Measurements from ENCODE around the gene BEX3.
"Not testable (repeated sequence)": the region's sequence is repeated elsewhere in the genome, so short reads cannot be mapped to it uniquely, and the experiment has no call there.

The BEX3 gene

DNA sequence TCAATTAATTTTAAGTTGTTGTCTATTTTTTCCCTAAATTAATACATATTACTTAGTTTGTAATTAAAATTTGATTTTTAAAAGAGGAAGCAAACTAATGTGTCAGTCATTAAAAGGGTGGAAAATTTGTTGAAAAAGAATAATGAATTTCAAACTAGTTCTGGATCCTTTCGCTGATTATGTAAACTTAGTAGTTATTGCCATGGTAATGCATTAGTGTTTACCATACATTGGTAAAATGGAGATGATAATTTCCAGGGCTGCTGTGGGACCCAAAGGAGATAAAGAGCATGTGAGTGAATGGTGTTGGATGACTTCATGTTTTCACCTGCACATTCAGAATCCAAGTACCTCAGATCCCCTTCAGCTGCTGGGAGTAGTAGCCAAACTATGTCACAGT lies 6.5 kb downstream of the BEX3 start:
- DNase-seq (ENCODE audit: low read depth in 2 of 2), result no peak

DNA sequence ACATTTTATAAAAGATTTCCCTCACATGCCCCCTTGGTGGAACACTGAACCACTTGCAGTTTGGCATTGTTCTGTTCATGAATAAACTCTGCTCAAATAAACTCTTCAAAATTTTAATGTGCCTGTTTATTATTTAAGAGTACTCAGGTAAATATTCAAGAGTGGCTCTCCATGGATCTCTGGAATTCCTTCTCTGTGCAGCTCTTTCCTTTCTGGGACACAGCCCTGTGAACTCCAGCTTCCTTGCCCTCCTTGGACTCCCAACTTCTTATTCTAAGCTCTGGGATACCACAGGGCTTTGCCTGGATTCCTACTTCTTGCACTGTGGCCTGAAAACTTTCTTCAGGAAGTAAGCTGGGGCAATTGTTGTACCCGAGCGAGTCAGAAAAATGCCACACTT lies 8.3 kb downstream of the BEX3 start:
- DNase-seq (ENCODE audit: low read depth in 2 of 2), result no peak

DNA sequence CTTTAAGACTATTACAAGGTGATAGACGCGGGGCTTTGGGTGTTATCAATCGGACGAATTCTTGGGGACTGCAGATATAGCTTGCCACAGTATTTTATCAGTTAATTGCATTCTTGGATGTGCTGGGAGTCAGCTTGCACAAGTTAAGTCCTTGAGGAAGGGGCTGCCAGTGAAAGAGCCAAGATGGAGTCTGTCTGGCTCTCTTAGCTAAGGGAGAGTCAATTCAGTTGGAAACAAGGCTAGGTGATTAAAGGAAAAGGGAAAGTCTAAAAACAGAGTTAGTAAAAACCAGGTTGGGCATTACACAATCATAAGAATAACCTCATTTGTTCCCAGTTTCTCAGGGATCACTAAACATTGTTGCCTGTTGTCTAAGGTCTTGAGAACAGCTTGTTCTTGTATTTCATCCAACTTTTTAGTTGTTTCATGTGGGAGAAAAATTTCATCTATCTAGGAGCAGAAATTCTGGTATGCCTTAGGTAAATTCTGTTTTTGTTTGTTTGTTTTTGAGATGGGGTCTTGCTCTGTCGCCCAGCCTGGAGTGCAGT lies 9.0 kb downstream of the BEX3 start:
- not testable (repeated sequence) for DNase-seq (ENCODE audit: low read depth in 2 of 2)

DNA sequence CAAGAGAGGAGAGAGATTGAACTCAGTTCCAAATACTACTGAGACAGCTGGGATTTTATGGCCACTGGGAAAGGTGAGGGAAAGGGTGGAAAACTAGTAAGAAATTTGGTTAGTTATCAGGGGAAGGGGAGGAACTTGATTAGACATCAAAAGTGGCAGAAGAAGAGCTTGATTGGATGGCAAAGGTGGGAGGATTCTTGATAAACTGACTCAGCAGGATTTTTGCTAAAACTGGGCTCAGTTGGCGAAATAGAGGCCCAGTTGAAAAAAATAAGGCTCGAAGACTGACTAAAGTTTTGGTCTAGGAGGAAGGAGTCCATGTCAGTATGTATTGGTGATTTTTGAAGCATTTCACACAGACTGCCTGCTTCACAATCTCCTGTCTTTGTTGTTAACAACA lies 10.0 kb downstream of the BEX3 start:
- DNase-seq (ENCODE audit: low read depth in 2 of 2), result no peak

DNA sequence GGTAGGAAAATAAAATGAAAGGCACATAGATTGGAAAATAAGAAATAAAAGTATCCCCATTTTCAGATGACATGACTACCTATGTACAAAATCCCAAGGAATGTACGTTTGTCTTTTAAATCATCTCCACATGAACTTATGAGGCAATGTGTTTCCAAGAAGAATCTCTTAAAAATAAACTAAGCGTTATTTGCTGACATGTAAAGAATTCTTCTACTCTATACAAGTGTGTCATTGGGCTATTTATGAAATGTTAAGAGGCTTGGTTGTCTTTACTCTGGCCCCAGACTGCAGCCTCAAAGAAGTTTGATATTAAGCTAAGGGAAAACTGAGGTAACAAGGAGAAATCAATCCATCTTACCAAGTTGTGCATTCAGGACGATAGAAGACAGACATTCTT lies 17.1 kb downstream of the BEX3 start:
- DNase-seq (ENCODE audit: low read depth in 2 of 2), result no peak

DNA sequence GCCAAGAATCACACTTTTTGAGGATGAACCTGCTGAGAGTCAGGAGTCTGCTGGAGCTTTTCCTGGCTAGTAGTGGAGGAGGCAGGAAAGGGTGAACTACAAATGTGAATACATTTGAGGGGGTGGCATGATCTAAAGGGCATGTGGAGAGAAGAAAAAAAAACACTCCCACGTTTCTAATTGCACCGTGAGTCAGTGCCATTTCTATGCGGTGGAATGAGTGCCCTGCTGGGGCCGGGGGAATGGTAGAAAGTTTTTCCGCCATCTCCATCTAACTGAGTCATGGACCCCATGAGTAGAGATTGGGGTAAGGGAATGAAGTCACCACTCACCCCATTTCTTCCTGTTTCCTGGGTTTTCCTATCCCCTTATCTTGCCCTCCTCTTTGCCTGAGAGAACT lies 19.8 kb downstream of the BEX3 start:
- no peak for DNase-seq (ENCODE audit: low read depth in 2 of 2)

DNA sequence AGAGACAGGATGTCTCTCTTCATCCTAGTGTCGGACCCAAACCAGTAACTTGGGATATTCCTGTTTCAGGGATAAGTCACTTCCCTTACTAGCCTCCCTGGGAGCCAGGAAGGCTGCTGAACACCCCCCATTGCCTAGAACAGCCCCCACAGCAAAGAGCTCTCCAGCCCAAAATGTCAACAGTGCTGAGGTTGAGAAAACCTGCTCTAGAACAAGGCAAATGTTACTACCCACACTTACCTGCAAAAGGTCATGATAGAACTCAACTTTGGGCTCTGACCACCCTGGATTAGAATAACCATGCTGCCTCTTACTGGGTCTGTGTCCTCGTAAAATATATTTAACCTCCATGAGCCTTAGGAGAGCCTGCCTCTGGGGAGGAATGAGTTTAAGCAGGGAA lies 20.3 kb downstream of the BEX3 start:
- DNase-seq (ENCODE audit: low read depth in 2 of 2), result no peak

DNA sequence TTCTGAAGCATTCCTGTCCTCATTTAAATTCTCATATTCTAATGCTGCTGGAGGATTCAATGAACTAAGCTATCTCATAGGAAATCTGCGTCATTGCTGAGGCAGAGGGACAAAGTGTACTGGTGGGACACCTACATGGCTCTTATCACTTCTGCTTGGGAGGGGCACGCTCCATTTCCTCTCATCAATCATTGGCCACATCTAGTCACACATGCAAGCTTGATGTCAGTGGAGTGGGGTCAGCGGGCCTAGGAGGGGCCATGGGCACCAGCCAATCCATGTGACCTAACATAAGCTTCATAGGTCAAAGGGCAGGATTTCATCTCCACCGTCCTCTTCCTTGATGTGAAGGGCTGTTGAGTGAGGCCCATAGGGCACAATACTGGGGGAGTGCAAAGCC lies 21.4 kb downstream of the BEX3 start:
- DNase-seq (ENCODE audit: low read depth in 2 of 2), result no peak

DNA sequence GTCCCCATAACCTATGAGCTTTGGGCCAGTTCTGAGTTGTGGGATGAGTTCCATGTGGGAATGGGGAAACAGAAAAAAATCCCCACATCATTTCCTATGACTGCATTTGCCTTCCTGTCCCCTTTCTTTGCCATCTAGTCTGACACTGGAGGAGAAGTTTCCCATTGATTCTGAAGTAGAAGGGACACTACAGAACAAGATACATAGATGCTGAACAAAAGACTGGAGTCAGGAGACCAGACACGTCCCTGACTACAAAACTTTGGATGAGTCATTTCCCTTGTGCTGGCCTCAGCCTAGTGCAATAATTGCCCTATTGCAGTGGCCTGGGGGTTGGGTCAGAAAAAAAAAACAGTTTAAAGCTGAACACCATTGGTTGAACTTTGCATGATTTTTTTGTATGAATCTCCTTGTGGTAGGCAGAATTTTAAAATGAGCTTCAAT lies 22.1 kb downstream of the BEX3 start:
- no peak for DNase-seq (ENCODE audit: low read depth in 2 of 2)

DNA sequence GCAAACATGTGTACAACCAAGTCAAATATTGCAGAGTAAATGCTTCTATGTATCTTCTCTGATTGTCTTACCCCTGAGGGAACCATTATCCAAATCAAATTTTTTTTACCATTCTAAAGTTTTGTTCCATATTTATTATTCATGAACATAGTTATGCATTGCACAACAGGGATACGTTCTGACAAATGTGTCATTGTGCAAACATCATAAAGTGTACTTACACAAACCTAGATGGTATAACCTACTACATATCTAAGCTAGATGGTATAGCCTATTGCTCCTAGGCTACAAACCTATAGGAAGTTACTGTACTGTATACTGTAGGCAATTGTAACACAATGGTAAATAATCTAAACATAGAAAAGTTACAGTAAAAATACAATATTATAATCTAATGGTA lies 23.4 kb downstream of the BEX3 start:
- DNase-seq (ENCODE audit: low read depth in 2 of 2), result no peak

DNA sequence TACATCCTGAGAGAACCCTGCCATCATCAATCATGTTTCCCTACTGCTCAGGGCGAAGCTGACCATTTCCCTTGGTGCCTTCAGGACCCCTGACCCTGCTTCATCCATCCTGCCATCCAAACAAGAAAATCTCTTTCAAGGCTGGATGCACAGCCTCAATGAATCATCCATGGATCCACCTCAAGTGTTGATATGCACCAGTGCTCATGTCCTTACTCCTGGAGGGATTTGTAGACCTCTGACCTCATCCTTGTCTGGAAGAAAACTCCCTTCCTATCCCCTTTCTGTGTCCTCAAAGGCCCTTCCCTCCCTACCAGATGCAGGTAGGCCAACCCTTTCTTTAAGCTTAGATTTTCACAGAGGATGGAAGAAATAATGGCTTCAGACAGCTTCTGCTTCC lies 24.6 kb downstream of the BEX3 start:
- DNase-seq (ENCODE audit: low read depth in 2 of 2), result no peak

DNA sequence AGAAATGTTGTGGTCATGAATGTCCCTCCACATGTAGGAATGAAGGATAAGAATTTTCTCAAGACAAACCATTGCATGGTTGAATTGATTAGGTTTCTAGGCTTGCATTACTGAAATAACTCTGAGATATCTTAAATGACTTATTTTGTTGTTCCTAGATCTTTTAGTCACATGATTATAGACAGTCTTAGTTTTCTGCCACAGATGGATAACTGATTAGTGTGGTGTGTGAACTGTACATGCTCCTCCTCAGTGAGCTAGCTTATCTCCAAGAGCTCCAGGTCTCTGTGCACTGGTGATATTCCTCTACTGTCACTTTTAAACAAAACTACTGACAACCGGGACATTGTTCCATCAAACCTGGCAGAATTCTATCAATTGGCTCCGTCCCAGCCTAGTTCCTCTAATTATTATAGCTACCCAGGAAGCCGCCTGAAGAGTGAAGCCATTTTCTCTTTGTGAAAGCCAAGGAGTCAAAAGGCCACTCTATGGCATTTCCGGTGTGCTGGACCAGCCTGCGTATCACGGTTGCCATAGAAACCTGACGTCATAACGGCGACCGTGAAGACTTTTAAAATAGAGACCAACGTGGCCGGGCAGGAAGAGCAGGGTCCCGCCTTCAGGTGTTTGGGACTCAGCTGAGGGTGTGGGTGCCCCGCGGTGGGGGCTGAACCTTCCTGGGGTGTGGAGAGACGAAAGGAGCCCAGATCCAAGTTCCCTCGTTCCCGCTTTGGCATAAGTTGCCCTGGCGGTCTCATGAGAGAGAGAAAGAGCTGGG lies 28.1 kb downstream of the BEX3 start:
- DNase-seq (ENCODE audit: low read depth in 2 of 2), result peak; percentile 29 to 41

DNA sequence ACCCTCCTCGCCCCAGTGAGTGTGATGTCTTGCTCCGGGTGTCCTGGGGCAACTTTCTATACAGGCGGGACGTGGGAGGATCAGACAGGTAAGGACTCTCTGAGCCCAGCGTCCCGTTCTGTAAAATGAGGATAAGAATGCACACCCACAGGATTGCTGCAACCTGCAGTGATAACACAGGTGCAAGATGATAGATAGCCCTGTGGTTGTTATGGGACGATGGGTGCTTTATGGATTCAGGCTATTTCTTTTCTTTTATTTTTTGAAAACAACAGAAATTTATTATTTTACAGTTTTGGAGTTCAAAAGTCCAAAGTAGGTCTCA lies 28.6 kb downstream of the BEX3 start:
- no peak for DNase-seq (ENCODE audit: low read depth in 2 of 2)

DNA sequence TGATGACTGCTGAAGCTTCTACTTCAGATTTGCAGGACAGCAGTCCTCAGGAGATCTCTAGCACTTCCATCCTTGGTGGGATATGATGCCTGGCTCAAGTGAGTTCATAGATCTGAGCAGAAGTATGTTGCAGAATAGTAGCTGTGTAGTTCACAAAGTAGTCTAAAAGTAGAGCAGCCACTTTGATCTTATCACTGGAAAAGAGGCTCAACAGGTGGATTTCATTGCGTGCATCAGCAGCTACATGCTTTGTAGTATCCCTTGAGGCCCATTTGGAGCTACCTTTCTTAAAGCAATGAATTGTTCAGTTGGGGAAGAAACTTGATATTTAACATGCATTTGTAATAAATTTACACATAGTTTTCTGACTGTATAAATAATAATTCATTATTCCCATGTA lies 29.9 kb downstream of the BEX3 start:
- DNase-seq (ENCODE audit: low read depth in 2 of 2), result no peak

DNA sequence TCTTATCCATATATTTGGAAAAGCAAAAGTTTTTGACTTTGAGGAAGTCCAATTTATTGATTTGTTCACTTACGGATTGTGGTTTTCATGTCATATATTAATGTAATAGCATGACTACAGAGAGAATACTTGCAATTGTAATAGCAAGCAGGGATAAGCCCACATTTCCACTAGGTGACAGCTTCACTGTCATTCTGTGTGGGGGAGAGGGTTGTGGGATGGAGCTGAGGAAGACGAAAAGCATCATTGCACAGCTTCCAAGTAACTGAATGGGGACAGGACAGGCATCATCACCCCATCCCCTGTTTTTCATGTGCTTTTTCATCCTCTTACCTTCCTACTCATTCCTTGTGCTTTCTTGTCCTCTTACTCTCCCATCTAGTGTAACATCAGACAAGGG lies 31.4 kb downstream of the BEX3 start:
- no peak for DNase-seq (ENCODE audit: low read depth in 2 of 2)

DNA sequence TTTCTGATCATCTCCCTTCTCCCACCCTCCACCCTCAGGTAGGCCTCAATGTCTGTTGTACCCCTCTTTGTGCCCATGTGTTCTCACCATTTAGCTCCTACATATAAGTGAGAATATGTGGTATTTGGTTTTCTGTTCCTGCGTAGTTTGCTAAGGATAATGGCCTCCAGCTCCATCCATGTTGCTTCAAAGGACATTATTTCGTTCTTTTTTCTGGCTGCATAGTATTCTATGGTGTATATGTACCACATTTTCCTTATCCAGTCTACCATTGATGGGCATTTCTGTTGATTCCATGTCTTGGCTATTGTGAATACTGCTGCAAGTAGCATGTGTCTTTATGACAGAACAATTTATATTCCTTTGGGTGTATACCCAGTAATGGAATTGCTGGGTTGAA lies 35.4 kb downstream of the BEX3 start:
- DNase-seq (ENCODE audit: low read depth in 2 of 2), result not testable (repeated sequence)

DNA sequence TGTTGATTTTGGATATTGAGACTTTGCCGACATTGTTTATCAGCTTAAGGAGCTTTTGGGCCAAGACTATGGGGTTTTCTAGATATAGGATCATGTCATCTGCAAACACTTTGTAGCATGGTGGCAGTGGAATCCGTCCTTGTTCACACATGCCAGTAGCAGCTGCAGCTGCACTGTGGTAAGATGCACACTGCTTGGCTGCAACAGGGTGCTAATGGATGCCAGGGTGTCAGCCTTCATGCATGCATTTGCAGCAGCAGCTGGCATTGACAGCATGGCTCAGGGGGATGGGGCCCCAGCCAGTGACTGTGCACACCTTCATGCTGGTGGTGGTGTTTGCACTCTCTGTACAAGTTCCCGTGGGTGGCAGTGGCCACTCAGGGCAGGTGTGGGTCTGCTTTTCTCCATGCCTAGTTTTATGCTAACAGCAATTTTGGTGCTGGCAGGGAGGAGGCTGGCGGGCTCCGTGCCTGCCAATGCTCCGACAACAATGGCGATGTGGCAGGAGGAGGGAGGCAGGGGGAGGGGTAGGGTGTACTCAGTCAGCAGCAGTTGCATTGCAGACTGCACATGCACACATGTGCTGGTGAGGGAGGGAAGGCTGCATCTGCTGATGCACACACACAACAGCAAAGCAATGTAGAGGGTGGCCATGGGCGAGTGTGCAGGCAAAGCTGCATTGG lies 37.5 kb downstream of the BEX3 start:
- DNase-seq (ENCODE audit: low read depth in 2 of 2), result no peak

DNA sequence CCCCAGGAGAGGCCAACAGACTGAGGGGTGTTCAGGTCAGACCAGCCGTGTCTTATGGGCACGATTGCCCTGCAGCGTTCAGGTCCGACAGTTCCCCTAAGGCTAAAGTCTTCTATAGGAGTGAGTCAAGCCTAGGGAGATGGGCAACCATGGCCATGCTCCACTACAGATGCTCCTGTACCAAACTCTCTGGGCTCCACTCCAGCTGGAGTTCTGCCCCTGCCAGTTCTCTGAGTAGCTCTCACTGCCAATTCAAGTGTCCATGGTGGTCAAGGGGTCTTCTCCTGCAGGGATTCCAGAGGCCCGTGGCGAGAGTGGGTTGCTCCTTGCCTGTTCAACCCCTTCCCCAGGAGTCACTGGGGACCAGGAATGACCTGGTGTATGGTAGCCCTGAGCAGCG lies 38.2 kb downstream of the BEX3 start:
- no peak for DNase-seq (ENCODE audit: low read depth in 2 of 2)

DNA sequence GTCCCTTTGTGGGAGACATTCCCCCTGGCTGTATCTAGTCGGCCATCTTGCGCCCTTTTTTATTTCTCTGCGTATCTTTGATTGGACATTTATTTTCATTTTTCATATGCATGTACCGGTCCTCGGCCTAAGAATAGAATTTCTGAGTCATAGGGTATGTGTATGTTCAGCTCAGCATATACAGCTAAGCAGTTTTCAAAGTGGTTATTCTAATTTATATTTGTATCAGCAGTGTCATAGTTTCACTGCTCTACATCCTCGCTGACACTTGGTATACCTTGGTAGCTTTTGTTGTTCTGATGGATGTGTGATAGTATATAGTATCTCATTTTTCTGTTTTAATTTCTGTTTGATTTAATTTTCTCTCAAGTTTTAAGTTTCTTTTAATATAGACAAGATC lies 38.7 kb downstream of the BEX3 start:
- DNase-seq (ENCODE audit: low read depth in 2 of 2), result no peak

DNA sequence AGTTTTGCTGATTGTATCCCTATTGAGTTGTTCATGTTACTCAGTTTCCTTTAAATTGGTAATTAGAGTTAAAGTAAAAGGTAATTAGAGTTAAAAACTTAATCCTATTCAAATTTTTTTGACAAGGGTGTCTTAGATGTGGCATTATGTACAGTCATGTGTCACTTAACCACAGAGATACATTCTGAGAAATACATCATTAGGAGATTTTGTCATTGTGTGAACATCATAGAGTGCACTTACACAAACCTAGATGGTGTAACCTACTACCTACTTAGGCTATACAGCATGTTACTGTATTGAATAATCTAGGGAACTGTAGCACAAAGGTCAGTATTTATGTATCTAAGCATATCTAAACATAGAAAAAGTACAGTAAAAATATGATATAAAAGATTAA lies 39.2 kb downstream of the BEX3 start:
- no peak for DNase-seq (ENCODE audit: low read depth in 2 of 2)

DNA sequence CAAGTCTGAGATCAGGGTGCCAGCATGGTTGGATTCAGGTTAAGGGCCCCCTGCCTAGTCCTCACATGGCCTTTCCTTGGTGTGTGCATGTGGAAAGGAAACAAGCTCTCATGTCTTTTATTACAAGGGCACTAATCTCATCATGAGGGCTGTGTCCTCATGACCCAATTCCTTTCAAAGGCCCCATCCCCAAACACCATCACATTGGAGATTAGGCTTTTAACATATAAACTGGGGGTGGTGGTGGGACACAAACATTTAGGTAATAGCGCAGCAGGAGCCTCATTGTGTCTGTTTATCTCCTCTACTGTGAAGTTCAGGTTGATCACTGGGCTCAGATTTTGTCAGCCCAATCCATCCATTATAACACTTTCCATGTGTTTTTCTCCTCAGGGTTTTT lies 41.0 kb downstream of the BEX3 start:
- DNase-seq (ENCODE audit: low read depth in 2 of 2), result no peak

DNA sequence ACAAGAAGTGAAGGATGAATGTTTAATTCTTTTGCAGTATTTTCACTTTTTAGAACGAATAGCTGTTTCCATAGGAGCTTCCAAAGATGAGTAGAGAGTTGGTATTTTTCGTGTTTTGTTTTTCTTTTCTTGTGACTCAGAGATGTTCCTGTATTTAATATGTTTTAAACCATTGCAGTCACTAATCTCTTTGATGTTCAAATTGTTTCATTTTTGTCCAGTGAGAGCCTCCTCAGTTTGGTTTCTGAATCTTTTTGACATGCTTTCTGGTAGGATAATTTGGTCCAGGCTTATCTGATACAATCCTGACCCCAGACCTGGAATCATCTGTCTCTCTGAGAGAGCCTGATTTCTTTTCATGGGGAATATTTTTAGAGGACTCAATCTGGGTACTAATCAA lies 41.6 kb downstream of the BEX3 start:
- DNase-seq (ENCODE audit: low read depth in 2 of 2), result no peak

DNA sequence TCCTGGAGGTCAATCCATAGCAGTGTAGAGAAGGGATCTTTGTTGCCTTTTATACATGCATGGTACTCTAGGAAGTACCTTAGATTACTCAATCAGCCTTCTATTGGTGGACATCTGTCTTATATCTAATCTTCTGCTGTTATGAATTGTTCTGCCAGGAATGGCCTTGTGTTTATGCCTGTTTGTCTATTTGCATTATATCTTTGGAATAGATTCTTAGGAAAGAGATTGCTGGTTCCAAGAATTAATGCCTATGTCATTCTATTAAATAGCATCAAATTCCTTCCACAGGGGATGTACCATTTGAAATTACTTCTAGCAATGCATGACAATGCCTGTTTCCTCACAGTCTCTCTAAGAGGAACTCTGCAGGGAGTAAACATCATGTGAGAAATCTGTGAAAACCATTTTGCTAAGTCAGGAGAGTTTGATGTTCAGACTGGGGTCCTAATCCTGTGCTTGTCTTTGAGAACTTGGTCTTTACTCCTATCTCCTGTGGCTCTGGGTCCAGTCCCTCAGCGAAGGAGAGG lies 42.5 kb downstream of the BEX3 start:
- no peak for DNase-seq (ENCODE audit: low read depth in 2 of 2)
